HepG2 (cell line): ENCODE results near the gene PLD1. TPM values are rescaled to one million over a fixed set of nuclear protein-coding genes. Genes with fewer than 3 reads are reported as not detected.

Source experiments
- ATAC-seq: fragments of 200-7000 bp; cut with Tn5 transposase; 3 replicates; pipeline ENCODE4 v1.9.1; 2020; ENCODE audit warnings: mild to moderate bottlenecking, moderate library complexity
- BruUV-seq: library from RNA; stranded (reverse); fragments of 400-500 nt; replicated peaks from 2 replicates; lab custom pipeline; 2021; lab: Mats Ljungman, UMichigan
- CTCF ChIA-PET: fragments of 300-600 bp; formaldehyde crosslinking; extraction: SDS; loops from one replicate; lab custom pipeline; 2021; ENCODE audit warnings: low total read pairs, inconsistent platforms, low intra/inter-chr PET ratio; lab: Yijun Ruan, JAX
- POLR2A ChIA-PET: fragments of 350-600 bp; sonication (Branson Sonifier 250); formaldehyde crosslinking; loops from one replicate; lab custom pipeline; 2020; ENCODE audit warnings: antibody characterized with exemption, inconsistent platforms; lab: Yijun Ruan, JAX
- DNase-seq: peaks from one replicate; pipeline ENCODE4 v3.0.0-alpha.2; 2015; ENCODE audit warnings: low spot score
- FAIRE-seq: peaks from 3 replicates; lab custom pipeline; 2011; peaks lifted over from hg19 to GRCh38; lab: Jason Lieb, UNC
- H2AFZ ChIP-seq: one replicate; pipeline ENCODE4 v1.6.1; 2011; ENCODE audit warnings: low read length, inconsistent platforms
- H3K27ac ChIP-seq: fragments of 300-600 bp; 3 replicates; pipeline ENCODE4 v1.8.0; 2011; ENCODE audit warnings: mixed run types, mild to moderate bottlenecking, mixed read lengths, low read length, inconsistent platforms; ENCODE audit not compliant: insufficient read depth; ENCODE audit errors: extremely low read length
- H3K27me3 ChIP-seq, 2 experiments: fragments of 200-600 bp in 1 of 2; 2 replicates in 1 of 2; 3 replicates in 1 of 2; pipeline versions ENCODE4 v1.6.0 to v1.8.0; 2011; ENCODE audit warnings: low read length in 2 of 2, mild to moderate bottlenecking in 2 of 2, moderate library complexity in 2 of 2, inconsistent platforms in 1 of 2; ENCODE audit not compliant: insufficient read depth in 2 of 2, control insufficient read depth in 1 of 2
- H3K36me3 ChIP-seq, 2 experiments: fragments of 200-600 bp in 1 of 2; replicated peaks in 1 of 2; 2 replicates in 1 of 2; 3 replicates in 1 of 2; pipeline versions ENCODE4 v1.5.1 to v1.8.0; 2011; ENCODE audit warnings: low read length in 2 of 2, inconsistent platforms in 1 of 2; ENCODE audit not compliant: insufficient read depth in 2 of 2, control insufficient read depth in 1 of 2
- H3K4me1 ChIP-seq: 2 replicates; pipeline ENCODE4 v1.5.1; 2012; ENCODE audit warnings: low read length, inconsistent platforms; ENCODE audit not compliant: insufficient read depth
- H3K4me2 ChIP-seq: 2 replicates; pipeline ENCODE4 v1.6.0; 2011; ENCODE audit warnings: low read depth, low read length, inconsistent platforms
- H3K4me3 ChIP-seq, 3 experiments: fragments of 200-600 bp in 1 of 3; sonication (generic), shearing (Covaris generic) in 1 of 3; replicated peaks in 1 of 3; 2 replicates each; pipeline ENCODE4 v1.5.1; 2011 to 2016; ENCODE audit warnings: low read length in 3 of 3, inconsistent platforms in 2 of 3, low read depth in 2 of 3, mild to moderate bottlenecking in 2 of 3, control low read depth in 1 of 3, mixed read lengths in 1 of 3; ENCODE audit not compliant: insufficient read depth in 1 of 3
- H3K79me2 ChIP-seq: one replicate; pipeline ENCODE4 v1.6.1; 2011; ENCODE audit warnings: low read length, inconsistent platforms; ENCODE audit not compliant: insufficient read depth
- H3K9ac ChIP-seq: 2 replicates; pipeline ENCODE4 v1.6.0; 2011; ENCODE audit warnings: mild to moderate bottlenecking, low read depth, low read length, inconsistent platforms; ENCODE audit not compliant: insufficient read depth
- H3K9me3 ChIP-seq: 2 replicates; pipeline ENCODE4 v1.5.1; 2012; ENCODE audit warnings: mild to moderate bottlenecking, low read length
- H4K20me1 ChIP-seq: 2 replicates; pipeline ENCODE4 v1.6.0; 2011; ENCODE audit warnings: inconsistent platforms, mild to moderate bottlenecking, low read length, moderate library complexity; ENCODE audit not compliant: insufficient read depth
- CEBPB ChIP-seq: IDR thresholded peaks from 2 replicates; pipeline ENCODE4 v1.6.1; 2011; ENCODE audit warnings: low read depth, low read length, improper control_type of control experiment, borderline replicate concordance
- ESRRA ChIP-seq: sonication (generic); formaldehyde crosslinking; IDR thresholded peaks from 2 replicates; pipeline ENCODE4 v1.5.1; 2020; ENCODE audit warnings: mild to moderate bottlenecking, low read depth, missing genetic modification reagents
- HHEX ChIP-seq: IDR thresholded peaks from 2 replicates; pipeline ENCODE4 v1.6.1; 2016; ENCODE audit warnings: control low read depth
- KLF16 ChIP-seq, 2 experiments: sonication (generic) in 1 of 2; formaldehyde crosslinking in 1 of 2; IDR thresholded peaks; 2 replicates each; pipeline versions ENCODE4 v1.6.1 to v1.8.0; 2016 to 2023; ENCODE audit warnings: missing genetic modification reagents in 2 of 2, missing compliant biosample characterization in 1 of 2
- MIXL1 ChIP-seq: IDR thresholded peaks from 2 replicates; pipeline ENCODE4 v1.6.1; 2016
- PCBP1 ChIP-seq: fragments of 200-400 bp; formaldehyde crosslinking; IDR thresholded peaks from 2 replicates; pipeline ENCODE4 v1.6.1; 2017; ENCODE audit warnings: mild to moderate bottlenecking, low read depth, low read length, borderline replicate concordance
- POLR2A ChIP-seq, 2 experiments: IDR thresholded peaks; 2 replicates each; pipeline ENCODE4 v1.6.1; 2011; ENCODE audit warnings: low read depth in 2 of 2, low read length in 2 of 2, mild to moderate bottlenecking in 1 of 2, moderate library complexity in 1 of 2; ENCODE audit not compliant: insufficient read depth in 1 of 2
- SMARCC2 ChIP-seq: fragments of 450-650 bp; IDR thresholded peaks from 2 replicates; pipeline ENCODE4 v1.6.1; 2017; ENCODE audit warnings: antibody characterized with exemption, mild to moderate bottlenecking
- ZNF34 ChIP-seq: sonication (generic); formaldehyde crosslinking; IDR thresholded peaks from 2 replicates; pipeline ENCODE4 v1.4.0; 2020; ENCODE audit warnings: mild to moderate bottlenecking, missing genetic modification reagents, borderline replicate concordance
- in situ Hi-C: cut with HindIII; loops from 2 replicates; pipeline ENCODE4 v1.10.0; 2017; ENCODE audit warnings: low pct_unique_long_range_greater_than_20kb; ENCODE audit not compliant: extremely low pct_ligation_motif_present
- intact Hi-C: fragments of 100-400 bp; cut with micrococcal nuclease; formaldehyde crosslinking; loops from one replicate; pipeline ENCODE4 v1.10.0; 2022; ENCODE audit not compliant: unreplicated experiment
- polyA plus RNA-seq, 8 experiments: library from polyadenylated mRNA; depleted of rRNA in 3 of 8; stranded (reverse) in 7 of 8; unstranded in 1 of 8; fragments of >200 nt; fragmentation: Illumina TruSeq in 4 of 8; extraction: Trizol in 4 of 8; gene quantifications; 2 replicates each; pipeline versions ENCODE4 v1.2.1 to v1.2.3, GENCODE V29; 2011 to 2016; ENCODE audit warnings: low read depth in 4 of 8, missing spikeins in 1 of 8, mixed read lengths in 1 of 8; ENCODE audit not compliant: insufficient read depth in 1 of 8
- total RNA-seq, 5 experiments: library from RNA; depleted of rRNA; stranded (reverse); fragments of >200 nt; fragmentation: Illumina TruSeq; extraction: Trizol; gene quantifications; 2 replicates each; pipeline ENCODE4 v1.2.3, GENCODE V29; 2016; ENCODE audit warnings: low read depth in 1 of 5
- TF ChIP-seq, protein P1 (sequence below): sonication (generic); formaldehyde crosslinking; IDR thresholded peaks from 2 replicates; pipeline ENCODE4 v1.9.0; 2021; ENCODE audit warnings: missing genetic modification reagents, borderline replicate concordance
- TF ChIP-seq, protein P2 (sequence below): sonication (generic); formaldehyde crosslinking; IDR thresholded peaks from 2 replicates; pipeline ENCODE4 v1.9.0; 2021; ENCODE audit warnings: missing genetic modification reagents, mild to moderate bottlenecking, borderline replicate concordance
- TF ChIP-seq, protein P3 (sequence below): sonication (generic); formaldehyde crosslinking; IDR thresholded peaks from 2 replicates; pipeline ENCODE4 v1.5.0; 2020; ENCODE audit warnings: mild to moderate bottlenecking, missing genetic modification reagents, borderline replicate concordance
- TF ChIP-seq, protein P4 (sequence below): sonication (generic); IDR thresholded peaks from 2 replicates; pipeline ENCODE4 v1.6.1; 2016; ENCODE audit warnings: low read depth, borderline replicate concordance
- TF ChIP-seq, protein P5 (sequence below): sonication (generic); formaldehyde crosslinking; IDR thresholded peaks from 2 replicates; pipeline ENCODE4 v1.4.0; 2020; ENCODE audit warnings: missing genetic modification reagents

Gene PLD1
- total and polyA plus RNA-seq, 2 of the 13 experiments (the other 11 are each of a cell fraction or from before 2014, with no cell fraction given): 27.1 to 59.4 TPM

DNA sequence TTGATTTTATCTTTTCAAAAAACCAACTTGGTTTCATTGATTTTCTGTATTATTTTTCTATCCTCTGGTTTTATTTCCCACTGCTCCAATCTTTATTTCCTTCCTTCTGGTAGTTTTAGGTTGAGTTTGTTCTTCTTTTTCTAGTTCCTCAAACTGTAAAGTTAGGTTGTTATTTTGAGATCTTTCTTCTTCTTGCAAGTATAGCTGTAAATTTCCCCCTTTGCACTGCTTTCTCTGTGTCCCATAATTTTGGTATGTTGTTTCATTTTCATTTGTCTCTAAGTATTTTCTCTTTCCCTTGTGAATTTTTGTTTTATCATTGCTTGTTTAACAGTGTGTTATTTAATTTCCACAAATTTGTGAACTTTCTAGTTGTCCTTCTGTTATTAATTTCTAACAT, 120.0 kb downstream of the PLD1 start:
- DNase-seq: no peak
- CTCF ChIA-PET: no interaction called here
- BruUV-seq: no TSS peak
- TF ChIP-seq, protein P1, sequence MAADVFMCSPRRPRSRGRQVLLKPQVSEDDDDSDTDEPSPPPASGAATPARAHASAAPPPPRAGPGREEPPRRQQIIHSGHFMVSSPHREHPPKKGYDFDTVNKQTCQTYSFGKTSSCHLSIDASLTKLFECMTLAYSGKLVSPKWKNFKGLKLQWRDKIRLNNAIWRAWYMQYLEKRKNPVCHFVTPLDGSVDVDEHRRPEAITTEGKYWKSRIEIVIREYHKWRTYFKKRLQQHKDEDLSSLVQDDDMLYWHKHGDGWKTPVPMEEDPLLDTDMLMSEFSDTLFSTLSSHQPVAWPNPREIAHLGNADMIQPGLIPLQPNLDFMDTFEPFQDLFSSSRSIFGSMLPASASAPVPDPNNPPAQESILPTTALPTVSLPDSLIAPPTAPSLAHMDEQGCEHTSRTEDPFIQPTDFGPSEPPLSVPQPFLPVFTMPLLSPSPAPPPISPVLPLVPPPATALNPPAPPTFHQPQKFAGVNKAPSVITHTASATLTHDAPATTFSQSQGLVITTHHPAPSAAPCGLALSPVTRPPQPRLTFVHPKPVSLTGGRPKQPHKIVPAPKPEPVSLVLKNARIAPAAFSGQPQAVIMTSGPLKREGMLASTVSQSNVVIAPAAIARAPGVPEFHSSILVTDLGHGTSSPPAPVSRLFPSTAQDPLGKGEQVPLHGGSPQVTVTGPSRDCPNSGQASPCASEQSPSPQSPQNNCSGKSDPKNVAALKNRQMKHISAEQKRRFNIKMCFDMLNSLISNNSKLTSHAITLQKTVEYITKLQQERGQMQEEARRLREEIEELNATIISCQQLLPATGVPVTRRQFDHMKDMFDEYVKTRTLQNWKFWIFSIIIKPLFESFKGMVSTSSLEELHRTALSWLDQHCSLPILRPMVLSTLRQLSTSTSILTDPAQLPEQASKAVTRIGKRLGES (CRISPR knock-in tag): no peak
- TF ChIP-seq SMARCC2 (no peak), ZNF34 (CRISPR knock-in tag) (no peak), POLR2A (IDR thresholded peaks at IDR 0.05; ENCODE audit: insufficient read depth in 1 of 2, low read depth in 2 of 2, low read length in 2 of 2) (no peak), PCBP1 (no peak), ESRRA (no peak), CEBPB (no peak), HHEX (CRISPR knock-in tag) (no peak), KLF16 (CRISPR knock-in tag; IDR thresholded peaks at IDR 0.05) (no peak), MIXL1 (CRISPR knock-in tag) (no peak)
- TF ChIP-seq, protein P2, sequence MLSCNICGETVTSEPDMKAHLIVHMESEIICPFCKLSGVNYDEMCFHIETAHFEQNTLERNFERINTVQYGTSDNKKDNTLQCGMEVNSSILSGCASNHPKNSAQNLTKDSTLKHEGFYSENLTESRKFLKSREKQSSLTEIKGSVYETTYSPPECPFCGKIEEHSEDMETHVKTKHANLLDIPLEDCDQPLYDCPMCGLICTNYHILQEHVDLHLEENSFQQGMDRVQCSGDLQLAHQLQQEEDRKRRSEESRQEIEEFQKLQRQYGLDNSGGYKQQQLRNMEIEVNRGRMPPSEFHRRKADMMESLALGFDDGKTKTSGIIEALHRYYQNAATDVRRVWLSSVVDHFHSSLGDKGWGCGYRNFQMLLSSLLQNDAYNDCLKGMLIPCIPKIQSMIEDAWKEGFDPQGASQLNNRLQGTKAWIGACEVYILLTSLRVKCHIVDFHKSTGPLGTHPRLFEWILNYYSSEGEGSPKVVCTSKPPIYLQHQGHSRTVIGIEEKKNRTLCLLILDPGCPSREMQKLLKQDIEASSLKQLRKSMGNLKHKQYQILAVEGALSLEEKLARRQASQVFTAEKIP (CRISPR knock-in tag): no peak
- TF ChIP-seq, protein P3, sequence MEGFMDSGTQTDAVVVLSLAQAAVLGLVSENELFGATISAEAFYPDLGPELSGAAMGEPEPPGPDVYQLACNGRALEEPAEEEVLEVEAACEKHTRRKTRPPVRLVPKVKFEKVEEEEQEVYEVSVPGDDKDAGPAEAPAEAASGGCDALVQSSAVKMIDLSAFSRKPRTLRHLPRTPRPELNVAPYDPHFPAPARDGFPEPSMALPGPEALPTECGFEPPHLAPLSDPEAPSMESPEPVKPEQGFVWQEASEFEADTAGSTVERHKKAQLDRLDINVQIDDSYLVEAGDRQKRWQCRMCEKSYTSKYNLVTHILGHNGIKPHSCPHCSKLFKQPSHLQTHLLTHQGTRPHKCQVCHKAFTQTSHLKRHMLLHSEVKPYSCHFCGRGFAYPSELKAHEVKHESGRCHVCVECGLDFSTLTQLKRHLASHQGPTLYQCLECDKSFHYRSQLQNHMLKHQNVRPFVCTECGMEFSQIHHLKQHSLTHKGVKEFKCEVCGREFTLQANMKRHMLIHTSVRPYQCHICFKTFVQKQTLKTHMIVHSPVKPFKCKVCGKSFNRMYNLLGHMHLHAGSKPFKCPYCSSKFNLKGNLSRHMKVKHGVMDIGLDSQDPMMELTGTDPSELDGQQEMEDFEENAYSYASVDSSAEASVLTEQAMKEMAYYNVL (CRISPR knock-in tag): no peak
- TF ChIP-seq, protein P4, sequence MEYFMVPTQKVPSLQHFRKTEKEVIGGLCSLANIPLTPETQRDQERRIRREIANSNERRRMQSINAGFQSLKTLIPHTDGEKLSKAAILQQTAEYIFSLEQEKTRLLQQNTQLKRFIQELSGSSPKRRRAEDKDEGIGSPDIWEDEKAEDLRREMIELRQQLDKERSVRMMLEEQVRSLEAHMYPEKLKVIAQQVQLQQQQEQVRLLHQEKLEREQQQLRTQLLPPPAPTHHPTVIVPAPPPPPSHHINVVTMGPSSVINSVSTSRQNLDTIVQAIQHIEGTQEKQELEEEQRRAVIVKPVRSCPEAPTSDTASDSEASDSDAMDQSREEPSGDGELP: no peak
- TF ChIP-seq, protein P5, sequence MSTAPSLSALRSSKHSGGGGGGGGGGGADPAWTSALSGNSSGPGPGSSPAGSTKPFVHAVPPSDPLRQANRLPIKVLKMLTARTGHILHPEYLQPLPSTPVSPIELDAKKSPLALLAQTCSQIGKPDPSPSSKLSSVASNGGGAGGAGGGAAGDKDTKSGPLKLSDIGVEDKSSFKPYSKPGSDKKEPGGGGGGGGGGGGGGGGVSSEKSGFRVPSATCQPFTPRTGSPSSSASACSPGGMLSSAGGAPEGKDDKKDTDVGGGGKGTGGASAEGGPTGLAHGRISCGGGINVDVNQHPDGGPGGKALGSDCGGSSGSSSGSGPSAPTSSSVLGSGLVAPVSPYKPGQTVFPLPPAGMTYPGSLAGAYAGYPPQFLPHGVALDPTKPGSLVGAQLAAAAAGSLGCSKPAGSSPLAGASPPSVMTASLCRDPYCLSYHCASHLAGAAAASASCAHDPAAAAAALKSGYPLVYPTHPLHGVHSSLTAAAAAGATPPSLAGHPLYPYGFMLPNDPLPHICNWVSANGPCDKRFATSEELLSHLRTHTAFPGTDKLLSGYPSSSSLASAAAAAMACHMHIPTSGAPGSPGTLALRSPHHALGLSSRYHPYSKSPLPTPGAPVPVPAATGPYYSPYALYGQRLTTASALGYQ (CRISPR knock-in tag): no peak

More for the DNA sequence above, 120.0 kb downstream of the PLD1 start:
- Histone ChIP-seq H3K27me3 (no peaks in the 10 kb centered on the region), H3K9me3 (no peaks in the 10 kb centered on the region), H3K4me3 (no peak overlapping the region), H3K4me2 (no peak overlapping the region), H3K9ac (no peak overlapping the region), H3K79me2 (no peaks in the 10 kb centered on the region), H3K36me3 (peaks cover 7 to 74% of the 10 kb centered on the region in 2 experiments), H4K20me1 (no peaks in the 10 kb centered on the region), H2AFZ (no peak overlapping the region), H3K27ac (no peak overlapping the region), H3K4me1 (no peaks in the 10 kb centered on the region)
- POLR2A ChIA-PET: no interaction called here
- in situ Hi-C loops (no loop called here), intact Hi-C loops (no loop called here)
- FAIRE-seq (no peak), ATAC-seq (no peak)
